ENCODE measurements around the gene GALNS.
A peak's percentile ranks its signal among the peaks of the same experiment; 100 is the strongest.

The GALNS gene

GRCh38 chr16:88855736-88856121 lies 1.0 kb downstream of the GALNS start:
- Histone ChIP-seq H3K4me1 (ENCODE audit: control insufficient read depth, insufficient read depth, low read length) (peaks cover 4% of the 10 kb centered on the region), H3K4me3 (ENCODE audit: low read length) (peak overlapping the region; percentile 84; the same call in 1 of the 2 replicates), H3K27ac (ENCODE audit: low read length) (no peak overlapping the region), H3K27me3 (ENCODE audit: control insufficient read depth, insufficient read depth, low read length) (no peaks in the 10 kb centered on the region), H3K9me3 (ENCODE audit: control insufficient read depth, insufficient read depth, low read length) (no peaks in the 10 kb centered on the region), H3K36me3 (ENCODE audit: control insufficient read depth, insufficient read depth, low read length) (peaks cover 10% of the 10 kb centered on the region)
- no CpG with 5 or more reads among the region's 13 CpGs for WGBS (ENCODE audit: insufficient coverage, insufficient read length)
- no peak for DNase-seq (ENCODE audit: low read depth, low spot score)

- H3K9me3 ChIP-seq (ENCODE audit: control insufficient read depth, insufficient read depth, low read length) = no peaks in the 10 kb centered on the region
- WGBS (ENCODE audit: insufficient coverage, insufficient read length) = 100% methylated on average over 1 of the region's 8 CpGs
- peaks cover 4% of the 10 kb centered on the region for H3K4me1 ChIP-seq (ENCODE audit: control insufficient read depth, insufficient read depth, low read length)
- no peaks in the 10 kb centered on the region for H3K27me3 ChIP-seq (ENCODE audit: control insufficient read depth, insufficient read depth, low read length)
- H3K4me3 ChIP-seq (ENCODE audit: low read length) = no peak overlapping the region
- H3K36me3 ChIP-seq (ENCODE audit: control insufficient read depth, insufficient read depth, low read length) = peaks cover 5% of the 10 kb centered on the region
- H3K27ac ChIP-seq (ENCODE audit: low read length) = no peak overlapping the region
- DNase-seq (ENCODE audit: low read depth, low spot score) = no peak
Observed at GRCh38 chr16:88855176-88855575, 1.6 kb downstream of the GALNS start.

GRCh38 chr16:88854306-88855111 lies 2.2 kb downstream of the GALNS start:
- WGBS (ENCODE audit: insufficient coverage, insufficient read length) = no CpG with 5 or more reads among the region's 20 CpGs
- Histone ChIP-seq H3K27me3 (ENCODE audit: control insufficient read depth, insufficient read depth, low read length) (no peaks in the 10 kb centered on the region), H3K4me3 (ENCODE audit: low read length) (no peak overlapping the region), H3K4me1 (ENCODE audit: control insufficient read depth, insufficient read depth, low read length) (peaks cover 4% of the 10 kb centered on the region), H3K9me3 (ENCODE audit: control insufficient read depth, insufficient read depth, low read length) (no peaks in the 10 kb centered on the region), H3K36me3 (ENCODE audit: control insufficient read depth, insufficient read depth, low read length) (peaks cover 2% of the 10 kb centered on the region; the same call in 1 of the 2 replicates), H3K27ac (ENCODE audit: low read length) (no peak overlapping the region)
- no peak for DNase-seq (ENCODE audit: low read depth, low spot score)

- Histone ChIP-seq H3K27ac (ENCODE audit: low read length) (no peak overlapping the region), H3K27me3 (ENCODE audit: control insufficient read depth, insufficient read depth, low read length) (no peaks in the 10 kb centered on the region), H3K4me3 (ENCODE audit: low read length) (no peak overlapping the region), H3K9me3 (ENCODE audit: control insufficient read depth, insufficient read depth, low read length) (no peaks in the 10 kb centered on the region), H3K36me3 (ENCODE audit: control insufficient read depth, insufficient read depth, low read length) (no peaks in the 10 kb centered on the region; the same call in 1 of the 2 replicates), H3K4me1 (ENCODE audit: control insufficient read depth, insufficient read depth, low read length) (peaks cover 4% of the 10 kb centered on the region)
- no peak for DNase-seq (ENCODE audit: low read depth, low spot score)
- WGBS (ENCODE audit: insufficient coverage, insufficient read length) = no CpG with 5 or more reads among the region's 17 CpGs
Observed at GRCh38 chr16:88853325-88853941, 3.3 kb downstream of the GALNS start.

- H3K9me3 ChIP-seq (ENCODE audit: control insufficient read depth, insufficient read depth, low read length) = no peaks in the 10 kb centered on the region
- WGBS (ENCODE audit: insufficient coverage, insufficient read length) = no CpG with 5 or more reads among the region's 19 CpGs
- H3K36me3 ChIP-seq (ENCODE audit: control insufficient read depth, insufficient read depth, low read length) = no peaks in the 10 kb centered on the region; the same call in 1 of the 2 replicates
- H3K27ac ChIP-seq (ENCODE audit: low read length) = no peak overlapping the region
- H3K27me3 ChIP-seq (ENCODE audit: control insufficient read depth, insufficient read depth, low read length) = no peaks in the 10 kb centered on the region
- H3K4me3 ChIP-seq (ENCODE audit: low read length) = no peak overlapping the region
- H3K4me1 ChIP-seq (ENCODE audit: control insufficient read depth, insufficient read depth, low read length) = peaks cover 4% of the 10 kb centered on the region
- no peak for DNase-seq (ENCODE audit: low read depth, low spot score)
Observed at GRCh38 chr16:88851616-88852015, 5.1 kb downstream of the GALNS start.

- no peak overlapping the region for H3K4me3 ChIP-seq (ENCODE audit: low read length)
- no CpG with 5 or more reads among the region's 33 CpGs for WGBS (ENCODE audit: insufficient coverage, insufficient read length)
- no peak overlapping the region for H3K27ac ChIP-seq (ENCODE audit: low read length)
- no peak for DNase-seq (ENCODE audit: low read depth, low spot score)
- no peaks in the 10 kb centered on the region; the same call in 1 of the 2 replicates for H3K36me3 ChIP-seq (ENCODE audit: control insufficient read depth, insufficient read depth, low read length)
- H3K4me1 ChIP-seq (ENCODE audit: control insufficient read depth, insufficient read depth, low read length) = peaks cover 1% of the 10 kb centered on the region
- H3K9me3 ChIP-seq (ENCODE audit: control insufficient read depth, insufficient read depth, low read length) = no peaks in the 10 kb centered on the region
- no peaks in the 10 kb centered on the region for H3K27me3 ChIP-seq (ENCODE audit: control insufficient read depth, insufficient read depth, low read length)
Observed at GRCh38 chr16:88850531-88851199, 6.1 kb downstream of the GALNS start.

GRCh38 chr16:88848557-88848956 lies 8.2 kb downstream of the GALNS start:
- Histone ChIP-seq H3K27me3 (ENCODE audit: control insufficient read depth, insufficient read depth, low read length) (no peaks in the 10 kb centered on the region), H3K27ac (ENCODE audit: low read length) (no peak overlapping the region), H3K4me1 (ENCODE audit: control insufficient read depth, insufficient read depth, low read length) (no peaks in the 10 kb centered on the region), H3K36me3 (ENCODE audit: control insufficient read depth, insufficient read depth, low read length) (no peaks in the 10 kb centered on the region), H3K4me3 (ENCODE audit: low read length) (no peak overlapping the region), H3K9me3 (ENCODE audit: control insufficient read depth, insufficient read depth, low read length) (no peaks in the 10 kb centered on the region)
- no peak for DNase-seq (ENCODE audit: low read depth, low spot score)
- no CpG with 5 or more reads among the region's 21 CpGs for WGBS (ENCODE audit: insufficient coverage, insufficient read length)

GRCh38 chr16:88847654-88848053 lies 9.1 kb downstream of the GALNS start:
- Histone ChIP-seq H3K4me3 (ENCODE audit: low read length) (no peak overlapping the region), H3K4me1 (ENCODE audit: control insufficient read depth, insufficient read depth, low read length) (no peaks in the 10 kb centered on the region), H3K27ac (ENCODE audit: low read length) (no peak overlapping the region), H3K36me3 (ENCODE audit: control insufficient read depth, insufficient read depth, low read length) (no peaks in the 10 kb centered on the region), H3K27me3 (ENCODE audit: control insufficient read depth, insufficient read depth, low read length) (no peaks in the 10 kb centered on the region), H3K9me3 (ENCODE audit: control insufficient read depth, insufficient read depth, low read length) (no peaks in the 10 kb centered on the region)
- no CpG with 5 or more reads among the region's 18 CpGs for WGBS (ENCODE audit: insufficient coverage, insufficient read length)
- DNase-seq (ENCODE audit: low read depth, low spot score) = no peak

- H3K36me3 ChIP-seq (ENCODE audit: control insufficient read depth, insufficient read depth, low read length) = no peaks in the 10 kb centered on the region
- WGBS (ENCODE audit: insufficient coverage, insufficient read length) = no CpG with 5 or more reads among the region's 9 CpGs
- H3K4me1 ChIP-seq (ENCODE audit: control insufficient read depth, insufficient read depth, low read length) = no peaks in the 10 kb centered on the region
- no peak overlapping the region for H3K27ac ChIP-seq (ENCODE audit: low read length)
- DNase-seq (ENCODE audit: low read depth, low spot score) = no peak
- H3K27me3 ChIP-seq (ENCODE audit: control insufficient read depth, insufficient read depth, low read length) = no peaks in the 10 kb centered on the region
- no peak overlapping the region for H3K4me3 ChIP-seq (ENCODE audit: low read length)
- H3K9me3 ChIP-seq (ENCODE audit: control insufficient read depth, insufficient read depth, low read length) = no peaks in the 10 kb centered on the region
Observed at GRCh38 chr16:88846088-88846487, 10.7 kb downstream of the GALNS start.

- no peaks in the 10 kb centered on the region for H3K9me3 ChIP-seq (ENCODE audit: control insufficient read depth, insufficient read depth, low read length)
- no peak for DNase-seq (ENCODE audit: low read depth, low spot score)
- no peaks in the 10 kb centered on the region for H3K4me1 ChIP-seq (ENCODE audit: control insufficient read depth, insufficient read depth, low read length)
- WGBS (ENCODE audit: insufficient coverage, insufficient read length) = no CpG with 5 or more reads among the region's 11 CpGs
- H3K27ac ChIP-seq (ENCODE audit: low read length) = no peak overlapping the region
- H3K36me3 ChIP-seq (ENCODE audit: control insufficient read depth, insufficient read depth, low read length) = peaks cover 9% of the 10 kb centered on the region; the same call in 1 of the 2 replicates
- H3K4me3 ChIP-seq (ENCODE audit: low read length) = no peak overlapping the region
- no peaks in the 10 kb centered on the region for H3K27me3 ChIP-seq (ENCODE audit: control insufficient read depth, insufficient read depth, low read length)
Observed at GRCh38 chr16:88844419-88845036, 12.2 kb downstream of the GALNS start.

Data from iPS DF 6.9 (cell line).